HG03558 (cell line): ENCODE measurements around the gene SHTN1.

Experiments
- ATAC-seq: cut with Tn5 transposase; IDR thresholded peaks from one replicate; pipeline ENCODE4 v1.9.1; 2021; ENCODE audit warnings: moderate number of reproducible peaks; ENCODE audit not compliant: unreplicated experiment; ENCODE audit errors: extremely low read depth

The SHTN1 gene

DNA sequence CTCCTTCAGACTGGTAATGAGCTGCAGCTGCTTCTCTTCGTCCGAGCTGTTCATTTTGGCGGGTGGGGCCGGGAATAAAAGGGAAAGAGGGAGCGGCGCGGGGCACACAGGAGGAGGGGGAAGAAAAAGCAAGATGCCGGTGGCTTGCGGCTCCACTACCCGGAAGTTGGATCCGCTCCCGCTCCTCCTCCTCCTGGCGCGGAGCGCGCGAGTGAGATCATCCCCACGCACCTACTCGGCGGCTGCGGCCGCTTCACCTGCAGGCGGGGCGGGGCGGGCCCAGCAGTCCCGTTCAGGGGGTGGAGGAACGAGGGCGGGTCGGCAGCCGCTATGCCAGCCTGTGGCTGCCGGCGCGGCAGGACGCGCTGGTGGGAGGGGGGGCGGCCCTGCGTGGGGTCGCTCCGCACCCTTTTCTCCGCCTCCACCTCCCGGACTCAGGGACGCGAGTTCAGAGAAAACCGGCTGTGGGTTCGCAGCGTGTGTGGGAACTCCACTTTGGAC lies at the start of gene SHTN1:
Gene SHTN1, minus strand, starts transcription at position 162 of the 501 bp plus-strand sequence. Its CDS starts 108 bp downstream, at position 54.
- no peak for ATAC-seq

- no peak for ATAC-seq
Measured at GRCh38 chr10:117053482-117053881, 48.5 kb upstream of the SHTN1 start.

DNA sequence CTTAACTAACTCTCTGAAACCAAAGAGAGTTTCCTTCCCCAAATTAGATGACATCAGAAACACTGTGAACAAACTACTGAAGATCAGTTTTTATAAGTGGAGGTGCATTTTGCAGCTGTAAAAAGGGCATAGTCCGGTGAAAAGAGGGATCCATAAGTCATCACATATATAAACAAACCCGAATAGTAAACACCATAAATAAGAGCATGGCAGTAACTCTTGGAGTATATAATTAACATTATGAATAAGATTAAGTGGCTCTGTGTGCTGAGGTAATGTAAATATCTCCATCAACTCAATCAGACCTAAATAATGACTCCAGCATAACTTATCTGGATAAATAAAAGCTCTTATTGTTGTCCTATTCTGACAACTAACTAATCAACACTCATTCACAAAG lies 43.0 kb upstream of the SHTN1 start:
- ATAC-seq, result no peak

GRCh38 chr10:117016266-117016665 lies 11.3 kb upstream of the SHTN1 start:
- no peak for ATAC-seq

GRCh38 chr10:117014835-117015234 lies 9.8 kb upstream of the SHTN1 start:
- ATAC-seq, result no peak

- ATAC-seq, result no peak
Measured at GRCh38 chr10:117007080-117007479, 2.1 kb upstream of the SHTN1 start.

GRCh38 chr10:117005527-117006055 lies 604 bp upstream of the SHTN1 start:
- no peak for ATAC-seq

DNA sequence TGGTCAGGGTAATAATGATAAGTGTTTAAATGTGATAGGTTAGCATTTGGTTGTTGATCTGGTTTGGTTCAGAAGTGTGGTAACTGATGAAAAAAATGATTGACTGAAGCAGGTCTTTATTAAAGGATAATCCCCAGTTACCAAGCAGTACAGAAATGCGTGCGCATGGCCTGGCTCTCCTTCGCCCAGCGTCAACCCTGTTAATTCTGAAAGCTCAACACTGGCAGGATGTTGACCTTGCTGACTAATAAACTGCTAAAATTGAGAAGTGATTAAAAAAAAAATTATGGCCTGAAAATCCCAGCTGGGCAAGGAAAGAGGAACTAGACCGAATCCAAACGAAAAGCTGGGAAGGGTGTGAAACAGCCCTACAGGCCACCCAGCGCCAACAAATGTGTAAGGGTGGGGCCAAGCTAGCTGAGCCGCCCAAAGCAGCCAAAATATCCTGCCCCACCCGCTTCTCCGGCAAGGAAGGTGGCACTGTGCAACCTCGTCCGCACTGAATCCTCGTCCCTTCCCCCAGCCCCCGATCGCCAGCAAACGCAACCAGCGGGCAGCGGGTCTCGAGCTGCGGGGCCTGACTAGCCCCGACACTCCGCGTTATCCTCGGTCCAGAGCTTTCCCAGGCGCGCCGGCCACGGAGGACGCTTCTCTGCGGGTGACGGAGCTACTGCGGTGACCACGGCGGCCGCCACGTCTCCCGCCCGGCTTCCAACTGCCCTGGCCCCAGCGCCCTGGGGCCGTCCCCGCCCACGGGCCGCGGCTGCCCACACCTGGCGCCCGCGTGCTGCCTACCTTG lies 561 bp downstream of the SHTN1 start:
- no peak for ATAC-seq

DNA sequence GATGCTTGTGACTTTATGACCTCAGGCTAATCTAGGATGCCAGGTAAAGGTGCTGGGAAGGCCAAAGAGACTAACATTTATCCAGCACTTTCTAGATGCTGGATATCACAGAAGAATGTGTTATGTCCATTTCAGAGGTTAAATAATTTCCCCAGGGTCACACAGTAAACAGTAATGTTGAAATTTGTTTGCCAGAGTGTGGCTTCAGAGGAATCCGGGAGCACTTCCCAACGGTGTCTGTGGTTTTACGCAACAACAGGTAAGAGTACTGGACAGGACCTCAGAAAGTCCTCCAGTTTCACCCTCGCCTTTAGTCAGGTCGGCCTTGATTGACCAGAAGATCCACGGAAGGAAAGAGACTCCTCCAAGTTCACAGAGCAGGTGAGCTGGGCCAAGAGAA lies 1.7 kb downstream of the SHTN1 start:
- ATAC-seq, result no peak

- no peak for ATAC-seq
Measured at GRCh38 chr10:117002206-117002605, 2.8 kb downstream of the SHTN1 start.

- ATAC-seq, result no peak
Measured at GRCh38 chr10:117001144-117001543, 3.8 kb downstream of the SHTN1 start.

- ATAC-seq, result no peak
Measured at GRCh38 chr10:117000580-117000979, 4.4 kb downstream of the SHTN1 start.

DNA sequence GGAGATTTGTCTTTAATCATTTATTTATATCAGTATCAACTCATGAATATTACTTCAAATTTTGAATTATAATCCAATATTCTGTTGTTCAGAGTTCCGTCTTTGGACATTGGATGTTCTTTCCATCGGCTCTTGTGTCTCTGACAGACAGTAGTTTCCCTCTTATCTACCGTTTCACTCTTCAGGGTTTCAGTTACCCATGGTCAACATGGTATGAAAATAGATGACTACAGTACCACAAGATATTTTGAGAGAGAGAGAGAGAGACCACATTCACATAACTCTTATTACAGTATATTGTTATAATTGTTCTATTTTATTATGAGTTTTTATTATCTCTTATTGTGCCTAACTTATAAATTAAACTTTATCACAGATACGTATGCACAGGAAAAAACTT lies 6.8 kb downstream of the SHTN1 start:
- no peak for ATAC-seq

DNA sequence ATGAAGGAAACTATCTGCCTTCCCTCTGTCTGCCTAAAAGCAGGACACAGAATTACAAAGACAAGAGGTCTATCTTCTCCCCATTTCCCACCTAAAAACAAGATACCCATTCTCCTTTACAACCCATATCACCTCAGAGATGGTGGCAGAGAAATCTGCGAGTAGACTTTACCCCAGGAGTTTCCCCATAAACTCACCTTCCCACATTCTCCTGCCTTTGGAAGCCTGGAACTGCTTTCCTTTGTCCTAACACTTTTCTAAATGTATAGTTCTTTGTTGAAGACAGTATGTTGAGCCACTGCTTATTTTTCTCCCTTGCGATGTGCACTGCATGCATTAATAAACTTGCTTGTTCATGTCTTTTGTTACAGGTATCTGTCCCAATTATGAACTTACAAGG lies 8.0 kb downstream of the SHTN1 start:
- no peak for ATAC-seq

- ATAC-seq, result no peak
Measured at GRCh38 chr10:116995648-116996047, 9.3 kb downstream of the SHTN1 start.

- ATAC-seq, result no peak
Measured at GRCh38 chr10:116994113-116994890, 10.7 kb downstream of the SHTN1 start.

GRCh38 chr10:116993610-116994009 lies 11.4 kb downstream of the SHTN1 start:
- ATAC-seq, result no peak

DNA sequence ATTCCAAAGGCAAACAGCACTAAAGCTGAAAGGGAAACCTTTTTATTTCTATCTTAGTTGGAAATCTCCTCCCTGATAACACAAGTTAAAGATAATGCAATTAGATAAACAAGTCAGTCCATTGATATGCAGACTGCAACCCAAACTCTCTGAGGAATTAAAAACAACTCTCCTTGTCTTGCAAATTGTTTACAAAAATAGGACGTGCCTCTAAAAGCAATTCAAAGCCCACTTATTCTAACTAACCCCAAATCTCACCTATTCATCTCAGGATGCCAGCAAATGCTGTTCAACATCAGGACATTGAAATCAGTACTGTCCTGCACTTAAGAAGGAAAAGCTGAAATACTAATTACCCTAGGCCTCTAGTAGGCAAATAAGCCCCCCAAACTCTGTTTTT lies 12.8 kb downstream of the SHTN1 start:
- ATAC-seq, result no peak

GRCh38 chr10:116990276-116990800 lies 14.6 kb downstream of the SHTN1 start:
- ATAC-seq, result no peak

- no peak for ATAC-seq
Measured at GRCh38 chr10:116989439-116989838, 15.5 kb downstream of the SHTN1 start.

- ATAC-seq, result no peak
Measured at GRCh38 chr10:116988311-116988710, 16.7 kb downstream of the SHTN1 start.
